Measurements from ENCODE around the gene CHL1.

- TF ChIP-seq, protein P1, sequence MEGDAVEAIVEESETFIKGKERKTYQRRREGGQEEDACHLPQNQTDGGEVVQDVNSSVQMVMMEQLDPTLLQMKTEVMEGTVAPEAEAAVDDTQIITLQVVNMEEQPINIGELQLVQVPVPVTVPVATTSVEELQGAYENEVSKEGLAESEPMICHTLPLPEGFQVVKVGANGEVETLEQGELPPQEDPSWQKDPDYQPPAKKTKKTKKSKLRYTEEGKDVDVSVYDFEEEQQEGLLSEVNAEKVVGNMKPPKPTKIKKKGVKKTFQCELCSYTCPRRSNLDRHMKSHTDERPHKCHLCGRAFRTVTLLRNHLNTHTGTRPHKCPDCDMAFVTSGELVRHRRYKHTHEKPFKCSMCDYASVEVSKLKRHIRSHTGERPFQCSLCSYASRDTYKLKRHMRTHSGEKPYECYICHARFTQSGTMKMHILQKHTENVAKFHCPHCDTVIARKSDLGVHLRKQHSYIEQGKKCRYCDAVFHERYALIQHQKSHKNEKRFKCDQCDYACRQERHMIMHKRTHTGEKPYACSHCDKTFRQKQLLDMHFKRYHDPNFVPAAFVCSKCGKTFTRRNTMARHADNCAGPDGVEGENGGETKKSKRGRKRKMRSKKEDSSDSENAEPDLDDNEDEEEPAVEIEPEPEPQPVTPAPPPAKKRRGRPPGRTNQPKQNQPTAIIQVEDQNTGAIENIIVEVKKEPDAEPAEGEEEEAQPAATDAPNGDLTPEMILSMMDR (IDR thresholded peaks at IDR 0.05; ENCODE audit: low read length): no peak
- TF ChIP-seq EZH2 (optimal IDR thresholded peaks at IDR 0.05; ENCODE audit: low read depth, low read length): no peak
Observed at GRCh38 chr3:256501-256900, 59.9 kb downstream of the CHL1 start.

Data from MM.1S (cell line).